ENCODE measurements around the gene UPF3A. TPM values are rescaled to one million over a fixed set of nuclear protein-coding genes. Genes with fewer than 3 reads are reported as not detected.
"Not testable (repeated sequence)": the region's sequence is repeated elsewhere in the genome, so short reads cannot be mapped to it uniquely, and the experiment has no call there.

UPF3A gene
- polyA plus RNA-seq, 1 experiment = 43.9 TPM

DNA sequence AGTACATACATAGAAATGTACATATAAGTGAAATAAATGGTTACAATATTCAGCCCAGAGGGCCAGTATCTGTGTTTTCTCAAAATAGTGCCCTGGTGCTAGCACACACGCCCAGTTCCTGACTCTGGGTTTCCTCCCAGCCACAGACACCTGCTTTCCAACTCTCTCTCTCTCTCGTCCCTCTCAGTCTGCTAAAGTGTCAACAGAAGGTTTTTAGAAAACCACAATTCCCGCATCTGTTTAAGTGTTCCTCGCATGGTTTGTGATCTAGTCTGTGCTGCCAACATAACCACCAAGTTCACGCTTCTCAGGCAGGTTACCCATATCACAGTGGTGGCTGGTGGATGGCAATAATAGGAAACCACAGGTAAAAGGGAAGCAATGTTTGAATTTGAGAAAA lies 17.8 kb upstream of the UPF3A start:
- Histone ChIP-seq H3K36me3 (ENCODE audit: control insufficient read depth, insufficient read depth, low read length) (peaks cover 32% of the 10 kb centered on the region), H3K27me3 (ENCODE audit: control insufficient read depth, insufficient read depth, low read length) (no peaks in the 10 kb centered on the region), H3K4me3 (ENCODE audit: low read depth, low read length) (no peak overlapping the region)
- TF ChIP-seq, protein P1, sequence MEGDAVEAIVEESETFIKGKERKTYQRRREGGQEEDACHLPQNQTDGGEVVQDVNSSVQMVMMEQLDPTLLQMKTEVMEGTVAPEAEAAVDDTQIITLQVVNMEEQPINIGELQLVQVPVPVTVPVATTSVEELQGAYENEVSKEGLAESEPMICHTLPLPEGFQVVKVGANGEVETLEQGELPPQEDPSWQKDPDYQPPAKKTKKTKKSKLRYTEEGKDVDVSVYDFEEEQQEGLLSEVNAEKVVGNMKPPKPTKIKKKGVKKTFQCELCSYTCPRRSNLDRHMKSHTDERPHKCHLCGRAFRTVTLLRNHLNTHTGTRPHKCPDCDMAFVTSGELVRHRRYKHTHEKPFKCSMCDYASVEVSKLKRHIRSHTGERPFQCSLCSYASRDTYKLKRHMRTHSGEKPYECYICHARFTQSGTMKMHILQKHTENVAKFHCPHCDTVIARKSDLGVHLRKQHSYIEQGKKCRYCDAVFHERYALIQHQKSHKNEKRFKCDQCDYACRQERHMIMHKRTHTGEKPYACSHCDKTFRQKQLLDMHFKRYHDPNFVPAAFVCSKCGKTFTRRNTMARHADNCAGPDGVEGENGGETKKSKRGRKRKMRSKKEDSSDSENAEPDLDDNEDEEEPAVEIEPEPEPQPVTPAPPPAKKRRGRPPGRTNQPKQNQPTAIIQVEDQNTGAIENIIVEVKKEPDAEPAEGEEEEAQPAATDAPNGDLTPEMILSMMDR (IDR thresholded peaks at IDR 0.05; ENCODE audit: insufficient read depth, low read depth, low read length) = no peak
- DNase-seq (ENCODE audit: low read depth) = no peak
- ChIA-PET POLR2A (no interaction called here), CTCF (no interaction called here)

DNA sequence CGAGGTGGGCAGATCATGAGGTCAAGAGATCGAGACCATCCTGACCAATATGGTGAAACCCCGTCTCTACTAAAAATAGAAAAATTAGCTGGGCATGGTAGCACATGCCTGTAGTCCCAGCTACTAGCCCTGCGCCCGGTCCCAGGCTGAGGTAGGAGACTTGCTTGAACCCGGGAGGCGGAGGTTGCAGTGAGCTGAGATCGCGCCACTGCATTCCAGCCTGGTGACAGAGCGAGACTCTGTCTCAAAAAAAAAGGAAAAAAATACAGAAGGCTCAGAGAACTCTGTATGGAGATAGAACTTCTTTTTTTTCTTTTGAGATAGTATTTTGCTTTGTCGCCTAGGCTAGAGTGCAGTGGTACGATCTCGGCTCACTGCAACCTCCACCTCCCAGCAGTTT lies 17.1 kb upstream of the UPF3A start:
- POLR2A ChIA-PET = interaction anchor here (0.7 kb wide), 1 partner anchor 15 kb away, joined by 3 read pairs; no protein-coding TSS in a partner anchor
- CTCF ChIA-PET = not testable (repeated sequence)

DNA sequence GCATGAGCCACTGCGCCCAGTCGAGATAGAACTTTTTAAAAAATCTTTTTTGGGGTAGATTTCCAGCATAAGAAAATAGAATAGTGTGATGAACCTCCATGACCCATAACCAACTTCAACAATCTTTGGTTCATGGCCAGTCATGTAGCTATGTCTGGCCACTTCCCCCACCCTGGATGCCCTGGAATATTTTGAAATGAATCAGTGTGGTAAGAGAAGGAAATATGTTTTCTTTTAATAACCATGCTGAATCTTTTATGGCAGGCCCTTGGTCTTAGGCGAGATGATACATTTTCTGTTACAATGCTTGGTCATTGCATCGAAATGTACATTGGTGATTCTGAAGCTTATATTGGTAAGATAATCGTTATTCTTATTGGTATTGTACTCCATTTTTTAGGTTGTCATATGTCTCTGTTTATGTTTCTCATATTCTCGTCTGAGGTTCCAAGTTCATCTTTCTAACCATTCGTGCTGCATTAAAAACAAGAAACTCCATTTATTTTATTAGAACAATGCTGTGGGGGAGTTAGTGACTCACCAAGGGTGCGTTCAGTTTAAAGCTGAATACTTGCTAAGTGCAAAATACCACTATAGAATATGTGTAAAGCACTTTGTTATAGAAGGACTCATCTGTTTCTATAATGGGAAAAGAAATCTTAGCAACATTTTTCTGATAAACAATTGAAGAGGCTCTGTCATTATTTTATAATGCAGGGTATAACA lies 16.4 kb upstream of the UPF3A start:
- ChIA-PET CTCF (no interaction called here), POLR2A (interaction anchor here (0.5 to 0.7 kb wide), 2 partner anchors 15 to 332 kb away, joined by 3 to 8 read pairs; no protein-coding TSS in a partner anchor)
- H3K4me3 ChIP-seq (ENCODE audit: low read depth, low read length) = no peak overlapping the region
- TF ChIP-seq, protein P1 (IDR thresholded peaks at IDR 0.05; ENCODE audit: insufficient read depth, low read depth, low read length) = no peak
- no peaks in the 10 kb centered on the region for H3K27me3 ChIP-seq (ENCODE audit: control insufficient read depth, insufficient read depth, low read length)
- H3K36me3 ChIP-seq (ENCODE audit: control insufficient read depth, insufficient read depth, low read length) = peaks cover 30% of the 10 kb centered on the region
- DNase-seq (ENCODE audit: low read depth) = no peak

More for the DNA sequence above, 17.1 kb upstream of the UPF3A start:
- not testable (repeated sequence) for H3K4me3 ChIP-seq (ENCODE audit: low read depth, low read length); DNase-seq (ENCODE audit: low read depth); H3K27me3 ChIP-seq (ENCODE audit: control insufficient read depth, insufficient read depth, low read length)
- H3K36me3 ChIP-seq (ENCODE audit: control insufficient read depth, insufficient read depth, low read length) = peaks cover 33% of the 10 kb centered on the region

DNA sequence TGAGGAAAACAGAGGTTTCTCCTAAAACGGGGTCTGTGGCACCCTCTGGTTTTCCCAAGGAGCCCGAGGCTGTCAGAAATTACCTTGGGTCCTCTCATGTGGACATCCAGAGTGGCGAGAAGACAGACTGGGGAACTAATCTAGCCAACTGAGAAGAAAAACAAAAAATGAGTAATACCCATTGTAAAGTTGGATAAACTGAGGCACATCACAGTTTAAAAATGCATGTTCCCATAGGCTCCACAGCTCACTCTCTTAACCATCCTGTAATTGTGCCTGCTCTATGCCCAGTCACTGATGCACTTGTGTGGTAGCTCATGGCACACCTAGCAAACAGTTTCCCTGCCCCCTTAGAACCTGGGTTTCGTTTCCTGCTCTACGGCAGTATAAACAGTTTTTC lies 15.2 kb upstream of the UPF3A start:
- ChIA-PET CTCF (no interaction called here), POLR2A (interaction anchor here (0.7 kb wide), 1 partner anchor 9 kb away, joined by 3 read pairs; no protein-coding TSS in a partner anchor)
- H3K4me3 ChIP-seq (ENCODE audit: low read depth, low read length) = no peak overlapping the region
- TF ChIP-seq, protein P1 (IDR thresholded peaks at IDR 0.05; ENCODE audit: insufficient read depth, low read depth, low read length) = no peak
- no peaks in the 10 kb centered on the region for H3K27me3 ChIP-seq (ENCODE audit: control insufficient read depth, insufficient read depth, low read length)
- peaks cover 28% of the 10 kb centered on the region for H3K36me3 ChIP-seq (ENCODE audit: control insufficient read depth, insufficient read depth, low read length)
- DNase-seq (ENCODE audit: low read depth) = no peak

DNA sequence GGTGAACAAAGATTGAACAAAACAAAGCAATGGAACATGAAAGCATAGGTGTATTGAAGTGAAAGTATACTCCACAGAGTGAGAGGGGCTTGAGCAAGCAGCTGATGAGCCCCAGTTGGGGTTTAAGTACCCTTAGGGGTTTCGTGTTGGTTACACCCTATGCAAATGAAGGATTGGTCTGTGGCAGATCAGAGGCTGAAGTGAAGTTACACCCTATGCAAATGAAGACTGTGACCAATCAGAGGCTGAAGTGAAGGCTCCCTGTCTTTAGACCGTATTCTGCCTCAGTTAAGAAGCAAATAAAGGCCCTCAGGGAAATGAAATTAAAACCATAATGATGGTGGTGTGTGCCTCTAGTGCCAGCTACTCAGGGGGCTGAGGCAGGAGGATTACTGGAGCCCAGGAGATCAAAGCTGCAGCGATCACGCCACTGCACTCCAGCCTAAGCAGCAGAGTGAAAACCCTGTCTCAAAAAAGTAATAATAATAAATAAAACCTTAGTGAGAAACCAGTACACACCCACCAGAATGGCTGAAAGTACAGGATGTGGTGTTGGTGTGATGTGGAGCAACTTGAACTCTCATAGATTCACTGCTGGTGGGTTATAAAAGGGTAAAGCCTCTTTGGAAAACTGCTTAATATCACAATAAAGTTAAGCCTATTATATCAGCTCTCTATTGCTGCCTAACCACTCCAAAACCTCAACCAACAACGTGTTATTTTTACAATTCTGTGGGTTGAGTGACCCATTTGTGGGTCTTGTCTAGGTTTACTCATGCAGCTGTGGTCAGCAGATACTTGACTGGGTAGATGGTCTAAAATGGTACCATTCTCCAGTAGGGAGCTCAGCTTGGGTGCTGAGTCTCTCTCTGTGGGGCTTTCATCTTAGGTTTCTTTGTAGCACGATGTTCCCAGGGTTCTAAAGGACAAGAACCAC lies 12.8 kb upstream of the UPF3A start:
- H3K36me3 ChIP-seq (ENCODE audit: control insufficient read depth, insufficient read depth, low read length) = peaks cover 27% of the 10 kb centered on the region
- POLR2A ChIA-PET = no interaction called here

More for the DNA sequence above, 12.8 kb upstream of the UPF3A start:
- no peaks in the 10 kb centered on the region for H3K27me3 ChIP-seq (ENCODE audit: control insufficient read depth, insufficient read depth, low read length)
- DNase-seq (ENCODE audit: low read depth) = no peak
- CTCF ChIA-PET = no interaction called here
- TF ChIP-seq, protein P1 (IDR thresholded peaks at IDR 0.05; ENCODE audit: insufficient read depth, low read depth, low read length) = no peak
- H3K4me3 ChIP-seq (ENCODE audit: low read depth, low read length) = no peak overlapping the region

Data from BJ (cell line).